Astrocyte (in vitro differentiated cells and primary cell): ENCODE data around the gene PLCH1.

ENCODE experiments used
- EZH2 ChIP-seq: IDR thresholded peaks from 2 replicates; pipeline ENCODE4 v1.6.1; 2012; ENCODE audit warnings: mild to moderate bottlenecking, low read length, inconsistent platforms; ENCODE audit not compliant: insufficient read depth
- TF ChIP-seq, protein P1 (sequence below): IDR thresholded peaks from 2 replicates; pipeline ENCODE4 v1.5.1; 2011; ENCODE audit warnings: low read depth, mild to moderate bottlenecking, inconsistent platforms, low read length, moderate library complexity; ENCODE audit not compliant: insufficient read depth

DNA sequence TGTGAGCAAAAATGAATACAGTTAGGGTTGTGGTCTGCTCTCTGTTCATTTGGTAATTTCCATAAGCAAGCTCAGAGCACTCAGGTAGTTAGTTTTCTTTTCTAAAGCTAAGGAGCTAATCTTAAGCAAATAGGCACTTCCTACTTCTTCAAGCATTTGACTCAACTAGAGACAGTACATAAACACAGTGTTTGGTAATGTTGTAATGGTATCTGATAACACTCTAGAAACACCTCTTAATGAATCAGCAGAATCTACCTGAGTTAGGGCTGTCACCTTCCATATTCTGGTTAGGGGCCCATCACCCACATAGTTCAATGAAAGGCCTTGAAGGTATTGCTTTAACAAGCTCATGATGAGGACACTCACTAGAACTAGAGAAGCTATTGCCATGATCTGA lies 83.1 kb downstream of the PLCH1 start:
- TF ChIP-seq, protein P1, sequence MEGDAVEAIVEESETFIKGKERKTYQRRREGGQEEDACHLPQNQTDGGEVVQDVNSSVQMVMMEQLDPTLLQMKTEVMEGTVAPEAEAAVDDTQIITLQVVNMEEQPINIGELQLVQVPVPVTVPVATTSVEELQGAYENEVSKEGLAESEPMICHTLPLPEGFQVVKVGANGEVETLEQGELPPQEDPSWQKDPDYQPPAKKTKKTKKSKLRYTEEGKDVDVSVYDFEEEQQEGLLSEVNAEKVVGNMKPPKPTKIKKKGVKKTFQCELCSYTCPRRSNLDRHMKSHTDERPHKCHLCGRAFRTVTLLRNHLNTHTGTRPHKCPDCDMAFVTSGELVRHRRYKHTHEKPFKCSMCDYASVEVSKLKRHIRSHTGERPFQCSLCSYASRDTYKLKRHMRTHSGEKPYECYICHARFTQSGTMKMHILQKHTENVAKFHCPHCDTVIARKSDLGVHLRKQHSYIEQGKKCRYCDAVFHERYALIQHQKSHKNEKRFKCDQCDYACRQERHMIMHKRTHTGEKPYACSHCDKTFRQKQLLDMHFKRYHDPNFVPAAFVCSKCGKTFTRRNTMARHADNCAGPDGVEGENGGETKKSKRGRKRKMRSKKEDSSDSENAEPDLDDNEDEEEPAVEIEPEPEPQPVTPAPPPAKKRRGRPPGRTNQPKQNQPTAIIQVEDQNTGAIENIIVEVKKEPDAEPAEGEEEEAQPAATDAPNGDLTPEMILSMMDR, result no peak
- TF ChIP-seq EZH2, result no peak
